ENCODE data around the gene NLGN1.
"Not testable (repeated sequence)": the region's sequence is repeated elsewhere in the genome, so short reads cannot be mapped to it uniquely, and the experiment has no call there.

The NLGN1 gene

DNA sequence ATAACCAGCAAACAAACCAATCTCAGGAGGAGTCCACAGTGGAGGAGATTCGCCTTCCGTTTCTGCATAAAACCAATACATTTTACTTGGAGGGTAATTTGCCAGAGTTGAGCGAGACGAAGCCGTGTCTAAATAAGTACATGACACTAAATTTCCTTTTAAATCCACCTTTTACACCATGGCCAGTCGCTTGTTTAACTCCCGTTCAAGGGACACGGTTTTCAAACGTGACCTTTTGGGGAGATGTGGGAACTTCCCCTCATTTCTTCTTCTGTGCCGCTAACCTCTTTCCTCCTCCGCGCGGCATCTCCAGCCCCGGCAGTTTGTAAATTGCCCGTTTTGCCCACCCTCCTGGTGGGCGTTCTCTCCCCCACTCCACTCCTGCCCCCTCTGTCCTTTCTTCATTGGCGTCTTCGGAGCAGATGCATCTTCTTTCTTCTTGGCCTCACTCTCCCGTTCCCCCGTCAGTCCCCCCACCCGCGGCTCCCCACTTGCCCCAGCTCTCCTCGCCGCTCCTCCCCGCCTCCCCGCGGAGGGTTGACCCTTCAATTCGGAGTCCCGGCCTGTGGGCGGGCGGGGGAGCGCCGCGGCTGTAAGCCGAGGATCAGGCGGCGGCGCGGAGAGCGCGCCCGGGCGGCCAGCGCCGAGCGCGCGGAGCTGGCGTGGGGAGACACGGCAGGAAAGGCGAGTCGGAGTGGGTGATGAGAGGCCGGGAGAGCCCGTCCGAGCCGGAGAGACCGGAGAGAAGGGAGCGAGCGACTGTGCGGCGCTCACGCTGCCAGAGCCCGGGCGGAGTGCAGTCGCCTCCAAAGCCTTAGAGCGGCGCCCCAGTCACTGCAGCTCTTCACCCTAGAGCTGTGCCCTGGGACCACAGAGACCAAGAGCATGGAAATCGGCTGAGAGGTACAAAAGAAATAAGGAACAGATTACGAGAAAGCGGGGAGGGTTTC is at the start of gene NLGN1:
TSS of gene NLGN1 (plus strand) at position 584 of the 950 bp plus-strand sequence.
- no peak for DNase-seq

DNA sequence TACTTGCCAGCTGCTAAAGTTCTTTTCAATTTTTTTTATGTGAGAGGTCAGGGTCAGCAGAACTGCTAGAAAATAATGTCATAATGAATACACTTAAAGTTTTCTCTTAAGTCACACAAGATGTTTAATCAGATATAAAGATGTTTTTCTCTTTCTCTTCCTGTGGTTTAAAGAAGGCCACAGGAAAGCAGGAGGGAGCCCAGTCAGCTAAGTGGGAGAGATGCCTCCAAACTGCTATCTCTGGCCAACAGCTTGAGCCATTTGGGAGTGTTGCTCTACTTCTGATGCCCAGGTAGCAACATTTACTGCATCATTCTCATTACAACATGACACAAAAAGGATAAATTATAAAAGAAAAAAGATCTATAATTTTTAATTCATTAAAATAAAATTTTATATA is 45.7 kb upstream of the NLGN1 start:
- no peak for DNase-seq

- not testable (repeated sequence) for DNase-seq
Observed at GRCh38 chr3:173353137-173353536, 44.4 kb upstream of the NLGN1 start.

GRCh38 chr3:173354124-173354523 is 43.4 kb upstream of the NLGN1 start:
- no peak for DNase-seq

- no peak for DNase-seq
Observed at GRCh38 chr3:173371848-173372487, 25.6 kb upstream of the NLGN1 start.

GRCh38 chr3:173380681-173381080 is 16.9 kb upstream of the NLGN1 start:
- DNase-seq: no peak

DNA sequence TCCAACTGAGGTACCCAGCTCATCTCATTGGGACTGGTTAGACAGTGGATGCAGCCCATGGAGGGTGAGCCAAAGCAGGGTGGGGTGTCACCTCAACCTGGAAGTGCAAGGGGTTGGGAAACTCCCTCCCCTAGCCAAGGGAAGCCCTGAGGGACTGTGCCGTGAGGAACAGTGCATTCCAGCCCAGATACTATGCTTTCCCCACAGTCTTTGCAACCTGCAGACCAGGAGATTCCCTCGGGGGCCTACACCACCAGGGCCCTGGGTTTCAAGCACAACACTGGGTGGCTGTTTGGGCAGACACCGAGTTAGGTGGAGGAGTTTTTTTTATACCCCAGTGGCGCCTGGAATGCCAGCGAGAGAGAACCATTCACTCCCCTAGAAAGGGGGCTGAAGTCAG is 15.6 kb upstream of the NLGN1 start:
- DNase-seq: not testable (repeated sequence)

GRCh38 chr3:173395073-173395411 is 2.5 kb upstream of the NLGN1 start:
- no peak for DNase-seq

DNA sequence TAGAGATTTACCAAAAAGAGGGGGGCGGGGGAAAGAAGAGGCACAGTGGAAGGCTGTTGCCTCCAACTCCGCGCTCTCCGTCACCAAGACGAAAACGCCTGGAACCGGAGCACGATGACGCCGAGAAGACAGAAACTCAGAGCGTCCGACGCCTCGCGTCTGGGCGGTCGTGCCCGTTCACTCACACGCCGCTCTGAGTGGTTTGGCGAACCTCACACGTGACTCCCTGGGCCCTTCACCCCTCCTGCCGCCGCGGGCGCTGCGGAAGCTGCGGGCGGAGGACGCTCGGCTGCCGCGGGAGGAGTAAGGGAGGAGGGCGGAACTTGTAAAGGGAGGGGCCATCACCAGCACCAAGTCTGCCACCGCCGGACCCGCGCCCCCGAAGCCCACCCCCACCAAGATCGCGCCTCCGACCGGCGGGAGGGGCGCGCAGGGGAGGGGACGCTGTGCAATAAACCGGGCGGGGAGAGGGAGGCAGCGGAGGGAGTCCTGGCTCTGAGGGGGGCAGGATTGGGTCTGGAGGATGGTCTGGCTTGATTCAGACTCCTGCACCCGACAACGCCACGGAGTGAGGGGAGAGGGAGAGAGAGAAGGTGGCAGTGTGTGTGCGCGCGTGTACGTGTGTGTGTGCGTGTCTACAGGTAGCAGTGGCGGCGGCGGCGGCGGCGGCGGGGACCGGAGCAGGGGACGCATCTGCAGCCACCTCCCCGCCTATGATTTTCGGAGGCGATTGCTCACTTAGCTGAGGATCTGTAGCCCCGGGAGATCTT is 1.9 kb upstream of the NLGN1 start:
- DNase-seq: peak in 1 of 2 experiments; percentile 5

DNA sequence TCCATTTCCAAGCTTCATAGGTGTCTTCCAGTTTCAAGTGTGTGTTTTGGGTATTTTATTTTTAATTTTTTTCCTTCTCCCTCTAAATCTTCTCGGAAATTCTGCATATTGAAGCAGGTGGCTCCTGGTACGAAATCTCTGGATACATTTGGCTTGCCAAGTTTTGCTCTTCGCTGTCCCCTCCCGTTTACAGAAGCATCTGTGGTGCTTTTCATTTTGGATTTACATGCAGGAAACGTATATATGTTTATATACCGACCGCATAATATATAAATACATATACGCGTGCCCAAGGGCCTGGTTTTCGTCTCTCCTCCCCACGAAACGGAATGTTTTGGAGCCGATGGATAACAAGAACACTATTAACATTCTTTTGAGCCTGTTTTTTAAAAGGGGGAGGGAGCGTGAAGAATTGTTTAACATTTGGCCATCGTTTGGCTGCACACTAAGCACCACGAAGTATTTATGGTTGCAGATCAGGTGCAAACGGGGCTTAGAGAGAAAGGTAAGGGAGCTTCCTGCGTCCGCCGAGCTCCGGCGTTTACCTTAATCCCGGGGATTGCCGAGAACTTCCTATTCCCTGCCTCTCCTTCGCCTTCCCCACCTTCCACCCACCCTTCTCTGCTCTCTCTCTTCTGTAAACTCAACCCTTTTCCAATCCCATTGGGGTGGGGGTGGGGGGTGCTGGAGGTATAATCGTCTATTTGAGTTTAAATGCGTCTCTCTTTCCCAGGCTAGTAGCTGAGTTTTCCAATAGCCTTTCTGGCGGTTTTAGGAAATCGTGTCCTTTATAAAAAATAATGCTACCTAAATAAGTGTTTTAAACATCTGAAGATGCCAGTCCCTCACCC is 1.1 kb upstream of the NLGN1 start:
- DNase-seq: no peak

- no peak for DNase-seq
Observed at GRCh38 chr3:173398111-173398479, 551 bp downstream of the NLGN1 start.

DNA sequence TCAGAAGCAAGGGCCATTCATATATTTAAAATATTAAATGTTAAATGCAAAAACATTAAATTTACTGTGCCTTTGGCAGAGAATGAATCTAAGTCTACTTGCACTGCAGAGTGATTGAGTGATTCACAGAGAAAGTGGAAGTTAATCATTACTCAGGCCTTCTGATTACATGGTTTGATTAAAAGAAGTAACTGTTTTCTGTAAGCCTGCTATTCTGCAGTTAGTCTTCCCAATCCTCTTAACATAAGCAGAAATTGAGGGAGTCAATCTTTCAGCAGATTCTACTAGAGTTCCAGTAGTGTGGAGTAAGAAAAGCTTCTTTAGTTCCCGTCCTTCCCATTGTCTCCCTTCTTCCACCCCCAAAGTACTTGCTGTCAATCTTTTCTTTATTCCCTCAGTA is 1.5 kb downstream of the NLGN1 start:
- DNase-seq: no peak

DNA sequence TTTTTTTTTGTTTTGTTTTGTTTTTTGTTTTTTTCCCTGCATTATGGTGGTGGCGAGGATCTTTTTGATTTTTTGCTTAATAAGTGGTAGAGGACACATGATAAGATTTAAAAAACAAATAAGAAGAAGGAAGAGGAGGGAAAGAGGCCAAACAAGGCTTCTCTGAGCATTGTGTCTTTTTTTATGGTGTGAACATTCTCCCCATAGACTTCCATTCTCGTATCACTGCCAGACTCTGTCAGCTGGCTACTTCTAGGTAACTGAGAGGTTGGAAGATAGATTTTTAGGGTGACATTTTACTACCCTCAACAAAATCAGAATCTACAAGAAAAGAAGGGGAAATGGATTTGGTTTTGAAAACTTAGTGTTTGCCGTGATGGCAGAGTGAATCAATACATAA is 3.8 kb downstream of the NLGN1 start:
- DNase-seq: no peak

DNA sequence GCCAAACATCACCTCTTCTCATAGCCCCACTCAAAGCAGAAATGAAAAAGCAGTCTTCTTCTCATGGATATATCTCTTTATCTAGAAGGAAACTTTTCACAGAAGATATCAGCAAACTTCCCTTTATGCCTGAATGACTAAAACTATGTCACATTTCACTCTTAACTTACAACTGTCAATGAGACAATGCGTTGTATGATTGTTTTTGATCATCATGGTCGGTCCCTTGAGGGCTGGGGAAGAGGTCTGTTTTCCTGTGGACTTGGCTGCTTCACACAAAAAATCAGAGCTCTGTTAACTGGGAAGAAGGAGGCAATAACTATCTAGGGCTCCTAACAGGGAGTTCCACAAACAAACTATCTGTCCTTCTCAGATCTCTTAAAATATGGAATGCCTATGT is 5.1 kb downstream of the NLGN1 start:
- no peak for DNase-seq

GRCh38 chr3:173403376-173403775 is 5.8 kb downstream of the NLGN1 start:
- no peak for DNase-seq

DNA sequence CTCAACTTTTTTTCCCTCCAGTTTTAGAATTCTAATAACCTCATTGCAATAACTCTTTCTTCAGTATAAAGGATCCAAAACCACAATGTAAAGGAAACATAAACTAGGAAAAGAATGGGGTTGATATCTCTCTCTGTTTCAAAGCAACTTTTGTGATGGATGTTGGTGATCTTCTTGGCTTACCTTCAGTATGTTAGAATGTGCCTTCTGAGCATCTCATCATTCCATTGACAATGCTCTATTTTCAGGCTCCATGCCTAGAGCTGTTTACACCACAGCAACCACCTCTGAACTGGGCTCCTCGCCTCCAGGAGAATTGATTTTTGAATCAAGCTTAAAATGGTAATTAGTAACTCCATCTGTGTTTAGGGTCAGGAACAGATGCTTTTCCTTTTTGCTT is 6.6 kb downstream of the NLGN1 start:
- no peak for DNase-seq

DNA sequence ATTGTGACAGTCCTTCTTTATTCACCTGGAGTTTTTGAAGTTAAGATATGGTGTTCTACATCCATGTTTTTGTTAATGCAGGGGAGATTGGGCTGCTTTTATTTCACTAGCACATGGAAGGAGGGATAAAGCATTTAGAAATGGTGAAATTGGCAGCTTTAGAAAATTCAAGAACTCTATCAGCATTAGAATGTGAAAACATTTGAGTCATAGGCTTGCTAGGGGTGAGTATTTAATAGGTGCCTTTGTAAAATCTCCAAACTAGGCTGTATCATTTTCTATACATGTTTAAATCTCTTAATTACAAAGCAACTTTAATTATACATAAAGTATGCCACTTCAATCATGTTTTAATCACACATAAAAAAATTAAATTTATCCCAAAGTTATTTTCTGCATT is 12.9 kb downstream of the NLGN1 start:
- DNase-seq: no peak

GRCh38 chr3:173410849-173411248 is 13.3 kb downstream of the NLGN1 start:
- no peak for DNase-seq

- DNase-seq: no peak
Observed at GRCh38 chr3:173411375-173411973, 13.9 kb downstream of the NLGN1 start.

DNA sequence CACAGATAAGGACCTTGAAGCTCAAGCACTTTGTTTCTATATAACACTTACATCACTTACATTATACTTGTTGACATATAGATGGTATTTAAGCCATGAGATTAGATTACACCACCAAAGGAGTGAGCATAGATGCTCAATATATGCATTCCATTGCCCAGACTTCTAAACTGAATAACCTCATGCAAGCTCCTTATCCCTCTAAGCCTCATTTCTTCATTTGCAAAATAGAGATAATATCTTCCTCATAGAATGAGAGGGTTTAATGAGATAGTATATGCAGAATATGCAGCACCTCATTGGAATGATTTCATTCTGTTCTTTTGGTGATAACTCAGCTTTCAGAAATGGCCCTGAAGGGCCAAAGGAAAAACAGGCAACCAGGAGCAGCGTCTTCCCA is 18.5 kb downstream of the NLGN1 start:
- no peak for DNase-seq

GRCh38 chr3:173429076-173429475 is 31.5 kb downstream of the NLGN1 start:
- DNase-seq: no peak

DNA sequence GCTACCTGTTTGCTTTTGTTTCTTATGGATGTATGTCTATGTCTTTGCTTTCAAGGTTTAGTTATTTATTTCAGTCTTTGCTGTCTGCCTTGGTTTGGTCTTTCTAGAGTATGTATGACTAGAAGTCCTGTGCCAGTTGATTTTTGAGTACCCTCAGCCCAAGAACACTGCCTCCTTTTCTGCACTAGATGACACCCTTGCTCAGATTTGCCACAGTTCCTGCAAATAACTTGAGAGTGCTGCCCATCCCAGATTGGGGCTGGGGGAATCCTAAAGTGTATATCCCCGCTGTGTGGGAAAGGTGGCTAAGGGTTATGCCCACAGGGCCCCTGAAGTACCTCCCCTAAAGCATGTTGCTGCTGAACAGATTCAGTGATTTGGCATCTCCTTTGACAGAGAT is 32.0 kb downstream of the NLGN1 start:
- no peak for DNase-seq
